NCI-H1694 treated with DMSO at 0.1 percent for 48 hours (cell line): ENCODE measurements around the gene WWOX.

ENCODE experiments used
- DNase-seq: peaks from one replicate; lab custom pipeline; 2025; lab: John Stamatoyannopoulos, UW

The WWOX gene

DNA sequence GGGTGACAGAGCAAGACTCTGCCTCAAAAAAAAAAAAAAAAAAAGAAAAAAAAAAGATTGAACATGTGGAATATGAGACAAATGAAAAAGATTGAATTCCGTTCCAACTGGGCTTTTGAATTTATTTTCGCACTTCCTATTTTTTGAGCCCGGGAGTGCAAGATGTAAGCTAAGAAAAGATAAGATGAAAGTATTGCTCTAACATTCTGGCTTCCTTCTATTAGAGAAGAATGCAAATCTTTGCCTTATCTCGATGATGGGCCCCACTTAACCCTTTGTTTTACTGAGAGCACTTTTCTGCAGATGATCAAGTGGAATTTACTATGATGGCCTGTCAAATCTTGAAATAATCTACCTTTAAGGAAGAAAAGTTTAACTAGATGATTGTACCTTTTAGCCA is 96.3 kb downstream of the WWOX start:
- DNase-seq = no peak

DNA sequence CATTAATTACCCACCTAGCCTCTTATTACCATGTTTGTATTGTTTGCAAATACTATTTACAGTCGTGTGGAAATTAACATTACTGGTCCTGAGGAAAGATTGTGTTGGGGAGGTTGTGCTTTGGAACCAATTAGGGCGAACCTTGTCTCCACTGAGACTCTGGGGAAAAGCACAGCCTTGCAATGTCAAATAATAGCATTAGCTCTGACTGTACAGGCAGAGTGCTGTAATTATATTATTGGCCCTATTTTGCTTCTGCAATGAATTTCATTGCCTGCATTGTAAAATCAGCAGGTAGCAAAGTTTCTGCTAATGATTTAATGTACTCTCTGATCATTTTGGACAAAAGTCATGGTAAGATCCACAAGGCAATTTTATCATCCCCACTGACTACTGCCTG is 97.0 kb downstream of the WWOX start:
- no peak for DNase-seq

DNA sequence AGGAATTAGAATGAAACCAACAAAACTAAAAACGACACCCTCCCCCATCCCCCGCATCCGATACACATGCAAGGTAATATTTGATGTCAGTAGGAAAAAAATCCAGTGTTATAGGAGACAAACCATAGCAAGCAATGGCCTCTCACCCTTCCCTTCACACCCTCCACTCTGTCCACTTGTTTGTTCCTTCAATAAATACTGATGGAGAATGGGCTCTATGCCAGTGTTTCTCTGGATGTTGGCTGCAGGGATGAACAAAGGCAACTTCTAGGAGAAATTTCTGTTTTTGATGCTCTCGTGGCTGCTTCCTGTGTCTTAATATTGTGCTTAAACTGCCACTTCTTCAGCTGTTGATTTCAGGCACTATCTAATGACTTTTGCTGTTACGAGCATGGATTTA is 98.8 kb downstream of the WWOX start:
- DNase-seq = no peak

DNA sequence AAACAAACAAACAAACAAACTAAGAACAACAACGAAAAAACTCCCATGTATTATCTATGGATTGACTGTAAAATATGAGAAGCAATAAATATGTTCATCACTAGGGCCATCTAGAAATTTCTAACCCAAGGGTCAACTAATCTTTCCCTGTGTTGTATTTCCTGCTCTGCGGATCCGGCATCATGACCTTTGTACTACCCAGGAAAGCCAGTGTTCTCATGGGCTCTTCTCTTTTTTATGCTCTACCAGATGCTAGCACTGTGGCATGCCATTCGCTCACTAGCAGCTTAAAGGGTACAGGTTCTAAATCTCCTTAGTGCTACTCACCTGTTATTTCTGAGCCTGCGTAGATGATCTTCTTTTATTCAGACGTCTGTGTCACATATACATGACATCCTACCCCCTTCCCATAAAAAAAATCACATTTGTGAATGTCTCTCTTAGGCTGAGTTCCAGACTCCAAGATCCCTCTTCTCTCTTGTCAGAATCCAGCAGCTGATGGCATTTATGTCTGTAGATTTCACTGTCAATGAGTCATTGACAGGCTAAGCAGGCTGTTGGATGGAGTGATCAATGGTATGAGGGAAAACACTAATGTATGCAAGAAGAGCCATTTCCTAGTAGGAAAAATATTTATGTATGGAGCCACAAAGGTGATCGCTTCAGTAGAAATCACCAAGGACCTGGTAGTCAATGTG is 100.0 kb downstream of the WWOX start:
- DNase-seq = no peak

DNA sequence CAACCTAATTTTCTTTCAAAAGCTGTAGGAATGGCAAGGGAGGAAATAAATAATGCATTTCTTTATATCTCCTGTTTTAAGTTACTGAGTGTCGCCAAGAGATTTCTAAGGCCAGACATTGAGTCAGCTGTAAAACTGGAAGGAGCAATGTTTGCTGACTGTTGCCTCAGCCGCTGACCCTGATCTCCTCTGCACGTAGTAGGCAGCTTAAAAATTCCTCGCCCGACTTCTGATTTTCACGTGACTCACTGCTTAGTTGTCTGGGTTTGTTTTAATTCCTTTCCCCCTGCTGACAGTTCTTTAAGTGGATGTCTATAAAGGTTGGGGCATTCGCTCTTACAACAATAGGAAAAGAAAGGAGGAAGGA is 100.6 kb downstream of the WWOX start:
- DNase-seq = no peak

DNA sequence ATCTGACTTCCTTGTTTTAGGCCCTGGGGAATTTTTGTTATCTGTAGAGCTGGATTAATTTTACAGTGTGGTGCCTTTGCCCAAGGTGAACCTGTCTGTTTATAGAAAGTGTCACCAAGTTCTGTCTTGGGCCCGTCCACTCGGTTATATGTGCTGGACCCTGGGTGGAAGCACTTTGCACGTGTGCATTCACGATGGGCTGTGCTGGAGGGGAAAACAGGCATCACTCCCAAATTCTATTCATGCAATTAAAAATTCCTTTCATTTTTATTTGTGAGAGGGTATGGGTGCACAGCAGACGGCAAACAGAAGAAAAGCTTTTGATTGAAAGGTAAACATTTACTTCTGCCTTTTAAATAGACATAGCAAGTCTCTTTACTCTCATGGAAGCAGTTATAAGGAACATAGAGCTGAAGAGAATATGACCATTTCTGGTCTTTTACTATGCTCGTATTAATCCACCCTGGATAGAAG is 101.2 kb downstream of the WWOX start:
- no peak for DNase-seq

DNA sequence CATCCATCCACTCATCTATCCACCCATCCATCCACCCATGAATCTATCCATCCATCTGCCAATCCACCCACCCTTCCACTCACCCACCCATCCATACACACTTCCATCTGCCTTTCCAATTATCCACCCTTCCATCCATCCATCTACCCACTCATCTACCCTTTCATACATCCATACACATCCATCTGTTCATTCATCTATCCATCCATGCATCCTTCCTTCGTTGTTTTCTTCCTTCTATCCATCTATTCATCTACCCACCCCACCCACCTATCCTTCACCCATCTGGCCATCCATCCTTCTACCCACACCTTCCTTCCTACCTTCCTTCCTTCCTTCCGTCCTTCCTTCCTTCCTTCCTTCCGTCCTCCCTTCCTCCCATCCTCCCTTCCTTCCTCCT is 106.1 kb downstream of the WWOX start:
- DNase-seq = no peak

DNA sequence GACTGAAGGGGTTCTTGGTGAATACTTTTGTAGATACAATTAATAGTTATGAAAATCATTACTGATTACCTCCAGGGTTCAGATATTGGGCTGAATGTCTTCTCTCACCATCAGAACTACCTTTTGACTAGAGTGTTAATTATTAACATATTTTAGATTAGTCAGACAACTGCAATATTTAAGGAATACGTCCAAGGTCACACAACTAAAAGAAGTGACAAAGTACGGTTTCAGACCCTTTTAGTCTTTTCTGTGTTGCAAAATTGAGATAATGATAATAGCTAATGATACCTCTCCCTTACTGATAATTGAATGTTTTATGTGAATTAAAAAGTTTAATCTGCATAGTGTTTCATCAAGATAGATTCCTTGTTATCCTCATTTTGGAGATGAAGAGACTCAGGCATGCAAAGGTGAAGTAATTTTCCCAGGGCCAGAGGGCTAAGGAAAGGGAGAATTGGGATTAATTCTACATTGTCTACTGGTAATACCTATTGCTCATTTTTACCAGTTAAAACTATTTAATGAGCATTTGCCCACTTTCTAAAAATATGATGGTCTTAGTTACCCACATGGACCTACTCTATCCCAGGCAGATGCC is 107.3 kb downstream of the WWOX start:
- no peak for DNase-seq

DNA sequence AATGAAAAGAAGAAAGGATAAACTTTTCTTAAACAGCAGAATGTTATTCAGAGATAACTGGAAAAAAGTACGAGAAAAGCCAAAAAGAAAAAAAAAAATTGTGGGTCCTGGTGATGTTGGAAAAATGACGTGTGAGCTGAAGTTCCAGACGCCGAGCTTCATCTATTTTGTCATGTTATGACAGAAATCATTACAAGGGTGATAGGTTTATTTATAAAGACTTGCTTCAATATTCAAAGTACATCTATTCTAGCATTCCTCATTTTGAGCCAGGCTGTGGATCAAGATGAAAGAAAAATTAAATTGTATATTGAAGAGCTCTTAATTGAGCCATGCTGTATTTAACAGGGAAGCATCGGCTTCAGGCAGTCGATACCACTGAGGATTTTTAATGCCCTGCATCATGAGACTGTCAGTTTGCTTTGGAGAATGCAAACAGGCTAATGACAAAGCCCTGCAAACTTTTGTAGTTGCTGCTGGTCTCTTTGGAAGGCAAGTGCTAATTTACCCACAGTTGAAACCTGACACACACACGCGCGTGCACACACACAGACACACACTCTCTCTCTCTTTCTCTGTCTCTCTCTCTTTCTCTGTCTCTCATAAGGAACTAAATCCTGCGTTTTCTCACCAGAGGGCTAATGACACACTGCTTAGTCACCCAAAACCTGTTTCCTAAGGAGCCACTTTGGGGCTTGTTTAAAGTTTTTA is 110.7 kb downstream of the WWOX start:
- no peak for DNase-seq

DNA sequence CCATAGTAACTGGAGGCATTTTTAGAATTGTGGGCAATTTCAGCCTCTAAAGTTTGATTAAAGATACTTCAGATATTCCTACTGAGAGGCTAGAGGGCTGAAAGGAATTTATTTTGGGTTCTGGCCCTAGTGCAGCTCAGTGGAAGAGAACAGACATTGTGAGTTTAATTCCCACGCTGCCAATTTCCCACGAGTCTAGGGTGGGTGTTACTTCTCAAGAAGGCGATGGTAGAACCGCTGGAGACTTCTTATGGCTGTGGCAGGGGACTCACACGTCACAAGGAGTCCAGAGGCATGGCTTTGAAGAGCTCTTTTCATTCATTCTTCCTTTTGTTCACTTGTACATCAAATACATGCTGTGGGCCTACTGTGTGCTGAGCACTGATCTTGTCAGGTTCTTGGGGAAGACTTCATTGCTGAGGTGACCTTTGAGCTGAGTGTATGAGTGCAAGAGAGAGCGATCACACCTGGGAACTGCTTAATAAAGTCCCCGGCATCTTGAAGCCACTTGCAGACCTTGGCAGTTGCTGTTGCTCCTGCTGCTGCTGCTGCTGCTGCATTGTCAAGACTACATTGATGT is 111.7 kb downstream of the WWOX start:
- DNase-seq = no peak

DNA sequence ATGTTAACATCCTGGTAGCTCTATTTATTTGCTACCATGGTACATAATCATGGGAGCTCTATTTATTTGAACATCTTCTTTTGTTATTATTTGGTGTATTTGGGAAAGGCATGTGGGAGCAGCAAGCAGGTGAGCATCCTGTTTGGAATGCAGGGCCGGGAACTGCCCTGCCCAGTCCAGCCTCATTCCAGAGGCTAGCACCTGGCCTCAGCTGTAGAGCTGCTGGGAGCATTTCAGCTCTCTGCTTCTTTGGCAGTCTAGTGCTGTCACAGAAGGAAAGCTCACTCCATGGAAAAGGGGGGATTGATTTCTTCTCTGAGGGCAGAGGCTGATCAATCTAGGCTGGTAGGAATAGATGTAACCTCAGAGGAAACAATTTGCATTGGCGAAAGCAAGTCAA is 112.5 kb downstream of the WWOX start:
- DNase-seq = no peak

DNA sequence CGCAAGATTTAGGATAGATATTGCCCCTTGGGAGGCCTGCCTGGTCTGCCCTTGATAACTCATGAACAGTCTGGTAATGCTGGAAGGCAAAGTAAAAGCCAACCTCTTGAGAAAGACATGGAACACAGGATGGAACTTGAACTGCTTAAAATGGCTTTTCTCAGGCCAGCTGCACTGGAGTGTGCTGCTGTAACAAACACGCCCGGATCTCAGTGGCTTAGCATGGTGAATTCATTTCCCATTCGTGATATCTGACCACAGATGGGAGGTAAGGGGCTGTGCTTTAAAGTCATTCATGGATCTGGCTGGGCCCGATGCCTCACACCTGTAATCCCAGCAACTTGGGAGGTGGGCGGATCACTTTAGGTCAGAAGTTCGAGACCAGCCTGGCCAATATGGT is 113.2 kb downstream of the WWOX start:
- no peak for DNase-seq

DNA sequence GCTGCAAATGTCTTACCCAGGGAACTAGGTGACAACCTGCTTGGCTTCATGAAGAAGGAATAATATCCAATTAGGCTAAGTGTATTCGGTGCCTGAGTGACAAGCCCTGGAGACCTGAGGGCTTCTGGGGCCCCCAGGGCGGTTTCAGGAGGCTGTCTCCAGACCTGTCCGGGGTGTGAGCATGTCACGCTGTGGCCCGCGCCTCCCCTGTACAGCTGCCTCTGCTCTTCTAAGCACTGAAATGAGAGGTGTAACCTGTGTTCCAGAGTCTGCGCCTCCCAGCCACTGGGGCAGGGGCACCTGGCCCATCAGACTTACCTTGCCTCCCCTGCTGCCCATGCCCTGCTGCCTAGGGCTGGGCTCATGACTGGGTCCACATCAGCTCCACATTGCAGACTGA is 114.3 kb downstream of the WWOX start:
- DNase-seq = no peak

DNA sequence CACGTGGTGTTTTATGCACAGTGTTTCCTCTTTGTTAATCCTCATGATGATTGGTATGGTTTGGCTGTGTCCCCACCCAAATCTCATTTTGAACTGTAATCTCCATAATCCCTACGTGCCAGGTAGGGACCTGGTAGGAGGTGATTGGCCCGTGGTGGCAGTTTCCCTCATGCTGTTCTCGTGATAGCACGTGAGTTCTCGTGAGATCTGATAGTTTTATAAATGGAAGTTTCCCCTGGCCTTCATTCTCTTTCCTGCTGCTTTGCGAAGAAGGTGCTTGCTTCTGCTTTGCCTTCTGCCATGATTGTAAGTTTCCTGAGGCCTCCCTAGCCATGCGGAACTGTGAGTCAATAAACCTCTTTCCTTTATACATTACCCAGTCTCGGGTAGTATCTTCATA is 115.8 kb downstream of the WWOX start:
- DNase-seq = no peak

DNA sequence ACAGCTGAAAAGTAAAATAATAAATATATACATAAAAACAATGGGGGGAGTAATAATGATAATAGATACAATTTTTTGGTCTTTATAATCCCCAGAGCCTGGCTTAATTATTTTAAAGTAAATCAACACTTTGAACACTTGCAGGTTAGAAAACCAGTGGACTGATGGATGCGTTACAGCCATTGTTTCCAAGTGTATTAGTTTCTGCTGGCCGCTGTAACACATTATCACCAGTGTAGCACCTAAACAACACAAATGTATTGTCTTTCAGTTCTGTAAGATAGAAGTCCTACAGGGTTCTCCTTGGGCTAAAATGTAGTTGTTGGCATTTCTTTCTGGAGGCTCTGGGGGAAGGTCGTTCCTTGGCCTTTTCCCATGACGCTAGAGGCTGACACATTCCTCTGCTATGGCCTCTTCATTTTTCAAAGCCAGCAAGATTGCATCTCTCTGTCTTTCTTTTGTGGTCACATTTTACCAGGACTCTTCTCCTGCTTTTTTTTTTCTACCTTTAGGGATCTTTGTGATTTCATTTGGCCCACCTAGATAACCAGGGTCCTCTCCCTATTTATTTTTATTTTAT is 116.8 kb downstream of the WWOX start:
- no peak for DNase-seq

DNA sequence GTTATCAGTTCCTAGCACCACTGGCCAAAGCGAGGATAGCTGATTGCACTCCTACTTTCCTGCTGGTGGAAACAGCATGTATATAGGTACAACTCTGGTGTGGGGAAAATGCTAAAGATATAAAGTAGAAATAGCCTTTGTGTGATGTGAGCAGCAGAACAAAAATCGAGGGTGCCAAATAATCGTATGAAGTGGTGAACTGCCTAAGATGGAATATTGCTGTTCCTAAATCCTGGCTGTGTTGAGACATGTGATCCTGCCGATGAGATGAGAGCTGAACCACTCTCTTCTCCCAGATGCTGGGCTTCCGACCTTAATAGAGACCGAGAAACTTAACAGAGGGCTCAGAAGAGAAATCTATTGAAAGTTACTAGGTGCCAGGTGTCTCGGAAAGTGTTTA is 117.8 kb downstream of the WWOX start:
- no peak for DNase-seq

DNA sequence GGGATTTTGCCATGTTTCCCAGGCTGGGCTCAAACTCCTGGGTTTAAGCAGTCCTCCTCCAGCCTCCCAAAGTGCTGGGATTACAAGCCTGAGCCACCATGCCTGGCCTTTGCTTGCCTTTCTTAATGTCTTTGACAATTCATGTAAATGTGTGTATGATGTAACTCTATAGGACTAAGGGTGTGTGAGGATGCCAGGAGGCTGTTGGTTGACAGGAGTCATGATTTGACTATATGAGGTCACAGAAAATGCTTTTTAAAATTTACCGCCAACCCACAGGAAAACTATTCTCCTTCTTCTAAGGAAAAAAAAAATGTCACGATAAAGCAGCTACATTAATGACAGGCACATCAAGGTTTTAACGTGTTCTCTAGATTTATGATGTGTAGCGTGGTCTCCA is 118.8 kb downstream of the WWOX start:
- DNase-seq = no peak

DNA sequence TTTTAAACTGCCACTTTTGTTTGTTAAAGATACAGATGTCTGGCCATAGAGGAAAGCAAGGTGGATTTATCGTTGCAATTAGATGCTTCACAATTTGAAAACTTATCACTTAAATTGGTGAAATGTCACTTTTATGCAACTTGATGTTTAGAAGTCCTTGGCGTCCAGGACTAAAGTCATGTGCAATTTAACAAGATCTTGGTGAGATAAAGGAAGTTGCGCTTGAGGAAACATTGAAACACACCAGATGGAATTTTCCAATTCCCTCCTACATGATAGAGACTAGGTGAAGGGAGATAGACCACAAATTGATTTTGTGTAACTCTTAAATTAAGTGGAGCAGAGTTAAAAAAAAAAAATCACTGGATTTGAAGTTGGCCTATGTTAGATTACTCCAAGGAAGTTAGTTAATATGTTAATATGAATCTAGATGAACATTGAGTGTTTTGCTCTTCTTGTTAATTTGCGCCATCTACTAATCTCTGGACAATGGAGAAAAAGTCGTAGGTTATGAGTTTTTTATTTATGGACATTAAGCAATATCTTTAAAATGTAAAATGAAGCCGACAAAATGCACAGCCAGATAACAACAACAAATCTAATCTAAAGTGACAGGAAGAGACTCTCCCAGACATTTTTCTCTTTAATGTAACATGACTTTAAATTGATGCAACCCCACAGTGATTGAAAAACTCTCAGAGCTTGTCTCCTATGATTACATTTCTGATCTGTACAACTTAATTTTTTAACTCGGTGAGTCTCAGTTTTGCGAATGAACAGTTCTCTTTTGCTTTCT is 119.6 kb downstream of the WWOX start:
- no peak for DNase-seq

DNA sequence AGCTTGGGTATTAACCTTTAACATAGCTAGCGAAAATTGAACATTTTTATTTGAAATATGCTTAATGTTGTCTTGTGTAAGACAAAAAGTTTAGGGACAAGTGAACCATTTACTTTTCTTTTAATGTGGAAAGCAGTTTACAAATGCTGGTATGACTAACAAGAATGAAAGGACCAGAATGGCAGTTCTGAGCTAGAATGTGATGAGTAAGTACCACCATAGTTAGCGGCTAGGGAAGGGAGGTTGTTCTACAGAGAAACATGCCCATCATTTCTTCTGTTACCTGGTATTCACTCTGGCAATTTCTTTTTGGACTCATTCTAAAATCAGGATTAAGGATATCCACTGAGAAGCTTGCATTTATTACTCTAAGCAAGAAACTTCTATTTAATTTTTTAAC is 121.1 kb downstream of the WWOX start:
- DNase-seq = no peak

DNA sequence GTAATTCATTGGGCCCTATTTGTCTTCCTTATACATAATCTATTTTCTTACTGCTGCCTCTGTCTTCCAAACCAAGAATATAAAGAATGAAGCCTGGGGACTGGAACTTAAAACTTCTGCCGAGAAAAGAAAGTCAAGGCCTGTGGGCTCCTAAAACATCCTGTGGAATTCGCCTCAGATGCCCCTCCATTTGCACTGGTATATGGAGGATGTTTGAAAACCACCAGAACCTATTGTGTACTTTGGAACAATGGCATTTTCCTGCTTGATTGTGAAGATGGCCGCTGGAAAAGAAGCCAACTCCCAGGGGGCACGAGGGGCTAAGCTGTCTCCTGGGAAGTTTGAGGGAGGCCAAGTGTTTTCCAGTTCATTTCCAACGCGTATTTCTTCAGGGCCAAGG is 122.4 kb downstream of the WWOX start:
- no peak for DNase-seq

DNA sequence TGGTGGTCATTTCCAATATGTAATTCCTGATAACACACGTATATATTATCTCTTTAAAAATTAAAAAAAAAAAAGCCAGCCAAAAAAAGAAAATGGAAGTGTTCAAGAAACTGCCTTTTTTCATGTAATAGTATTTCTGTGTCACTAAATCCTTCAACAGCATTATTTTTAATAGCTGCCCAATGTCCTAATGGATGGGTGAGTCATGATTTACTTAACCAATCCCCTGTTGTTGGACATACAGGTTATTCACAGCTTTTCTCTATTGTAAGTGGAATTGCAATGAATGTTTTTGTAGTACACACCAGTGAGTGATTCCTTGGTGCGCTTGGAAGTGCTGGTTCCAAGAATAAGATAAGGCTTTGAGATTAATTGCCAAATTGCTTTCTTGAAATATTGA is 124.9 kb downstream of the WWOX start:
- DNase-seq = no peak

DNA sequence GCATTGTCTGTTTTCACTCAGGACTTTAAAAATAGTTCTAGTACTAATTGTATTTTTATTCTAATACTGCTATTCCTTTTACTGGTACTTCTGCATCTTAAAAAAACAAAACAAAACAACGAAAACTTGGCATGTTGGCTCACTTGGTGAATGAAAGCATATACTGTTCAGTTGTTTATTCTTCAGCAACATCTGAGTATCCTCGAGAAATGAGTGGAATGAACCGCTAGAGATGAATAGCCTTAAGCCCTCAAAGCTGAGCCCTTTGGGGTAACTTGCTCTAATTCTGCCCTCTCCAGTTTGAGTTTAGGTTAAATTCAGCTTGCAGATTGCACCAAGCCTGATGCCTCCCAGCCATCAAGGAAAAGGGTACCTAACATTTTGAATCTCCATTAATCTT is 126.5 kb downstream of the WWOX start:
- DNase-seq = no peak
